PC-3 (cell line): ENCODE results near the gene GALNT15. TPM values are rescaled to one million over a fixed set of nuclear protein-coding genes. Genes with fewer than 3 reads are reported as not detected.

Source experiments
- ATAC-seq: fragments of 200-7000 bp; cut with Tn5 transposase; 2 replicates; pipeline ENCODE4 v1.9.1; 2020; ENCODE audit warnings: mild to moderate bottlenecking, moderate library complexity
- BruUV-seq: library from RNA; stranded (reverse); fragments of 400-500 nt; replicated peaks from 2 replicates; lab custom pipeline; 2021; lab: Mats Ljungman, UMichigan
- CTCF ChIA-PET: fragments of 300-600 bp; sonication (Branson Sonifier 250); formaldehyde crosslinking; loops from one replicate; lab custom pipeline; 2022; ENCODE audit warnings: antibody characterized with exemption; lab: Charles Lee
- POLR2A ChIA-PET: fragments of 300-600 bp; sonication (Branson Sonifier 250); formaldehyde crosslinking; loops from one replicate; lab custom pipeline; 2022; ENCODE audit warnings: antibody characterized with exemption; ENCODE audit not compliant: unreplicated experiment; lab: Charles Lee
- DNase-seq: peaks from one replicate; pipeline ENCODE4 v3.0.0-alpha.2; 2015
- H2AFZ ChIP-seq: fragments of 300-600 bp; sonication (generic); 2 replicates; pipeline ENCODE4 v1.6.0; 2016; ENCODE audit warnings: antibody characterized with exemption, low read length
- H3F3A ChIP-seq: fragments of 300-600 bp; sonication (generic); one replicate; pipeline ENCODE4 v1.6.0; 2017; ENCODE audit warnings: antibody characterized with exemption, low read length, control low read depth, mild to moderate bottlenecking; ENCODE audit not compliant: unreplicated experiment
- H3K27ac ChIP-seq: fragments of 300-600 bp; sonication (generic); 2 replicates; pipeline ENCODE4 v1.5.1; 2016; ENCODE audit warnings: mild to moderate bottlenecking, low read length
- H3K27me3 ChIP-seq: fragments of 300-600 bp; sonication (generic); 2 replicates; pipeline ENCODE4 v1.6.1; 2016; ENCODE audit warnings: low read length, mixed read lengths
- H3K36me3 ChIP-seq: fragments of 300-600 bp; sonication (generic); 2 replicates; pipeline ENCODE4 v1.6.1; 2016; ENCODE audit warnings: low read depth, mixed run types, low read length, mixed read lengths
- H3K4me1 ChIP-seq: fragments of 300-600 bp; sonication (generic); 2 replicates; pipeline ENCODE4 v1.5.1; 2016; ENCODE audit warnings: low read length; ENCODE audit not compliant: insufficient read depth
- H3K4me2 ChIP-seq: fragments of 300-600 bp; sonication (generic); 2 replicates; pipeline ENCODE4 v1.6.0; 2016; ENCODE audit warnings: low read length
- H3K4me3 ChIP-seq: fragments of 300-600 bp; sonication (generic); 2 replicates; pipeline ENCODE4 v1.5.1; 2016; ENCODE audit warnings: mild to moderate bottlenecking, low read length, mixed read lengths
- H3K79me2 ChIP-seq: fragments of 300-600 bp; sonication (generic); 2 replicates; pipeline ENCODE4 v1.6.1; 2017; ENCODE audit warnings: low read length, mixed read lengths
- H3K9ac ChIP-seq: fragments of 300-600 bp; sonication (generic); 2 replicates; pipeline ENCODE4 v1.6.0; 2016; ENCODE audit warnings: mild to moderate bottlenecking, low read length
- H3K9me2 ChIP-seq: fragments of 300-600 bp; sonication (generic); replicated peaks from 2 replicates; pipeline ENCODE4 v1.6.1; 2016; ENCODE audit warnings: mixed run types, low read length, mixed read lengths
- H3K9me3 ChIP-seq: fragments of 300-600 bp; sonication (generic); 2 replicates; pipeline ENCODE4 v1.6.1; 2016; ENCODE audit warnings: low read length, mixed read lengths
- H4K20me1 ChIP-seq: fragments of 300-600 bp; sonication (generic); 2 replicates; pipeline ENCODE4 v1.6.1; 2016; ENCODE audit warnings: low read length, mixed read lengths
- EZH2 ChIP-seq: fragments of 300-600 bp; sonication (generic); IDR thresholded peaks from one replicate; pipeline ENCODE4 v1.6.1; 2017; ENCODE audit warnings: antibody characterized with exemption, mild to moderate bottlenecking, low read length; ENCODE audit not compliant: unreplicated experiment
- EZH2phosphoT487 ChIP-seq: fragments of 300-600 bp; sonication (generic); IDR thresholded peaks from 2 replicates; pipeline ENCODE4 v1.6.1; 2018; ENCODE audit warnings: mild to moderate bottlenecking, antibody characterized with exemption, low read length, borderline replicate concordance
- intact Hi-C: fragments of 100-400 bp; cut with micrococcal nuclease; formaldehyde crosslinking; loops from 2 replicates; pipeline ENCODE4 v1.9.0; 2023
- total RNA-seq: library from RNA; depleted of rRNA; stranded (reverse); fragments of >200 nt; gene quantifications from 2 replicates; pipeline ENCODE4 v1.2.3, GENCODE V29; 2014
- TF ChIP-seq, protein P1 (sequence below): fragments of 300-600 bp; sonication (generic); conservative IDR thresholded peaks from 2 replicates; pipeline ENCODE4 v1.5.1; 2017; ENCODE audit warnings: antibody characterized with exemption, low read depth, mild to moderate bottlenecking, low read length

The GALNT15 gene
- total RNA-seq, 1 experiment from 2014 or later, result not detected

DNA sequence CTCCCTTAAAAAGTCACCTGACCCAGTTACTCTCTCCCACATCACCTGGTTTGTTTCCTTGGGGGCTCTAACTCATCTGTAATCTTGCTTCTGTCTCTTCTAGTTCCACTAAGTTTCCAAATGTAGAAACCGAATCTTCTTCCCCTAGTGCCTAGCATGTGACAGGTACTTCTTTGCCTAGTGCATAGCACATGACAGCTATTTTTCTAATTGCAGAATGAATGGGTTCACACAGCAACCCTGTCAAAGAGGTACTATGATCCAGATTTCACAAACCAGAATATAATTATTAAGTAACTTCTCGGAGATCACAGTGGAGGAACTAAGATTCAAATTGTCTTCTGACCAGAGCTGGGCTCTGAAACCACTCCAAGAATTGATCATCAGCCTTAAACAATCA lies 82.8 kb downstream of the GALNT15 start:
- no peaks in the 10 kb centered on the region for H3K9me2 ChIP-seq
- no peaks in the 10 kb centered on the region for H4K20me1 ChIP-seq
- H3K27ac ChIP-seq, result no peak overlapping the region
- DNase-seq (no peak), ATAC-seq (no peak)
- no peaks in the 10 kb centered on the region for H3F3A ChIP-seq
- intact Hi-C loops, result no loop called here
- TF ChIP-seq, protein P1, sequence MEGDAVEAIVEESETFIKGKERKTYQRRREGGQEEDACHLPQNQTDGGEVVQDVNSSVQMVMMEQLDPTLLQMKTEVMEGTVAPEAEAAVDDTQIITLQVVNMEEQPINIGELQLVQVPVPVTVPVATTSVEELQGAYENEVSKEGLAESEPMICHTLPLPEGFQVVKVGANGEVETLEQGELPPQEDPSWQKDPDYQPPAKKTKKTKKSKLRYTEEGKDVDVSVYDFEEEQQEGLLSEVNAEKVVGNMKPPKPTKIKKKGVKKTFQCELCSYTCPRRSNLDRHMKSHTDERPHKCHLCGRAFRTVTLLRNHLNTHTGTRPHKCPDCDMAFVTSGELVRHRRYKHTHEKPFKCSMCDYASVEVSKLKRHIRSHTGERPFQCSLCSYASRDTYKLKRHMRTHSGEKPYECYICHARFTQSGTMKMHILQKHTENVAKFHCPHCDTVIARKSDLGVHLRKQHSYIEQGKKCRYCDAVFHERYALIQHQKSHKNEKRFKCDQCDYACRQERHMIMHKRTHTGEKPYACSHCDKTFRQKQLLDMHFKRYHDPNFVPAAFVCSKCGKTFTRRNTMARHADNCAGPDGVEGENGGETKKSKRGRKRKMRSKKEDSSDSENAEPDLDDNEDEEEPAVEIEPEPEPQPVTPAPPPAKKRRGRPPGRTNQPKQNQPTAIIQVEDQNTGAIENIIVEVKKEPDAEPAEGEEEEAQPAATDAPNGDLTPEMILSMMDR, result no peak
- TF ChIP-seq EZH2phosphoT487 (no peak), EZH2 (no peak)
- H3K36me3 ChIP-seq, result peaks cover 13% of the 10 kb centered on the region
- ChIA-PET CTCF (no interaction called here), POLR2A (no interaction called here)
- no peak overlapping the region for H3K4me3 ChIP-seq
- no peak overlapping the region for H3K9ac ChIP-seq
- no peaks in the 10 kb centered on the region for H3K4me1 ChIP-seq
- no peak overlapping the region for H3K4me2 ChIP-seq
- H3K9me3 ChIP-seq, result no peaks in the 10 kb centered on the region
- peaks cover 12% of the 10 kb centered on the region for H3K79me2 ChIP-seq
- H3K27me3 ChIP-seq, result no peaks in the 10 kb centered on the region
- no TSS peak for BruUV-seq
- H2AFZ ChIP-seq, result no peak overlapping the region

DNA sequence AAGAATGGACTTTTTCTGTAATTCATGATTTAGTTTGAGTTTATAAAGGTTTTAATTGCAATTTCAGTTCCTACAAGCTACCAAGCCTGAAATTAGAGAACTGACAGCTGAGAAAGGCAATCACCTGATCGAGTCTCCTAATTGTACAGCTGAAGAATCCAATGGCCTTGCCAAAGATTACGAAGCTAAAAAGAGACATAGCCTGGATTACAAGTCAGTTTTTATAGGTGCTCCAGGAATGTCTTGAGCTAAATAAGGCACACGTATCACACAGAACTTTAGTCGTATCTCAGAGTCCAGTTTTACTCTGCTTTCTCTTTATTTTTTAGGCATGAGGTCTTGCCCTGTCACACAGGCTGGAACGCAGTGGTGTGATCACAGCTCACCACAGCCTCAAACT lies 83.7 kb downstream of the GALNT15 start:
- intact Hi-C loops, result no loop called here
- H3F3A ChIP-seq, result no peaks in the 10 kb centered on the region

DNA sequence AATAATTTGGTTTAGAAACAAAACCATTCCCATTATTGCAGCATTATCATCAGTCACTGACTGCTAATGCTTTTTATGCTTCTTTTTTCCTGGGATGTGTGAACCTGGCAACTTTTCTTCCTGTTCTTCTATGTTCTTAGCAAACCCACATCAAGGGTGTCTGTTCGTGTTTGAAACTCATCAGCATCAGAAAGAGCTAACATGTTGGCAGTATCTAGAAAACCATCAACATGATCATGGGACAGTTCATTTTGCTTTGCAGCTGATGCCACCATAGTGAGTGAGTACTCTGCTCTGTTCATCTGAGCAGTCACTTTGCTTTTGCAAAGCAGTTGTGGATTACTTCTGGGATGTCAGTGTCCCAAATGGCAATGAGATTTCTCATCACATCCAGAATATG lies 84.4 kb downstream of the GALNT15 start:
- BruUV-seq, result no TSS peak
- Histone ChIP-seq H3K79me2 (peaks cover 27% of the 10 kb centered on the region), H3K36me3 (peaks cover 13% of the 10 kb centered on the region), H3F3A (no peaks in the 10 kb centered on the region), H4K20me1 (no peaks in the 10 kb centered on the region), H3K27ac (no peak overlapping the region), H3K9me3 (no peaks in the 10 kb centered on the region), H3K4me1 (peaks cover 5% of the 10 kb centered on the region), H3K4me2 (no peak overlapping the region), H3K9me2 (no peaks in the 10 kb centered on the region), H2AFZ (no peak overlapping the region), H3K27me3 (no peaks in the 10 kb centered on the region), H3K4me3 (no peak overlapping the region), H3K9ac (no peak overlapping the region)
- DNase-seq (no peak), ATAC-seq (no peak)
- intact Hi-C loops, result no loop called here
- TF ChIP-seq EZH2phosphoT487, result no peak
- TF ChIP-seq, protein P1, result no peak
- TF ChIP-seq EZH2, result no peak
- ChIA-PET POLR2A (no interaction called here), CTCF (no interaction called here)

More for the DNA sequence above, 83.7 kb downstream of the GALNT15 start:
- no peaks in the 10 kb centered on the region for H4K20me1 ChIP-seq
- peaks cover 13% of the 10 kb centered on the region for H3K36me3 ChIP-seq
- DNase-seq (no peak), ATAC-seq (no peak)
- H3K4me2 ChIP-seq, result no peak overlapping the region
- H3K9me3 ChIP-seq, result no peaks in the 10 kb centered on the region
- H3K4me3 ChIP-seq, result no peak overlapping the region
- TF ChIP-seq EZH2phosphoT487 (no peak), EZH2 (no peak)
- TF ChIP-seq, protein P1, result no peak
- peaks cover 20% of the 10 kb centered on the region for H3K79me2 ChIP-seq
- H3K27me3 ChIP-seq, result no peaks in the 10 kb centered on the region
- no peaks in the 10 kb centered on the region for H3K9me2 ChIP-seq
- no peak overlapping the region for H2AFZ ChIP-seq
- BruUV-seq, result no TSS peak
- no peak overlapping the region for H3K27ac ChIP-seq
- POLR2A ChIA-PET, result no interaction called here
- no peak overlapping the region for H3K9ac ChIP-seq
- CTCF ChIA-PET, result interaction anchor here (0.5 kb wide), 1 partner anchor 10 kb away, joined by 13 read pairs; no protein-coding TSS in a partner anchor
- H3K4me1 ChIP-seq, result peaks cover under 1% of the 10 kb centered on the region
